DOHH2 (cell line): Measurements from ENCODE around the gene GAB2.

ENCODE experiments used
- H3F3A ChIP-seq: fragments of 200-600 bp; sonication (generic), shearing (Covaris generic); 2 replicates; pipeline ENCODE4 v1.6.0; 2016; ENCODE audit warnings: antibody characterized with exemption, mild to moderate bottlenecking; ENCODE audit not compliant: control insufficient read depth, insufficient read depth
- H3K27ac ChIP-seq: fragments of 200-600 bp; sonication (generic); 2 replicates; pipeline ENCODE4 v1.5.1; 2014; ENCODE audit warnings: low read depth, mild to moderate bottlenecking, low read length, moderate library complexity
- H3K27me3 ChIP-seq: fragments of 200-600 bp; sonication (generic); 2 replicates; pipeline ENCODE4 v1.6.1; 2014; ENCODE audit warnings: mild to moderate bottlenecking, low read length, mixed read lengths; ENCODE audit not compliant: control insufficient read depth
- H3K36me3 ChIP-seq: fragments of 200-600 bp; sonication (generic); 2 replicates; pipeline ENCODE4 v1.6.1; 2014; ENCODE audit warnings: mild to moderate bottlenecking, low read length, moderate library complexity, mixed read lengths; ENCODE audit not compliant: control insufficient read depth
- H3K4me1 ChIP-seq: fragments of 200-600 bp; sonication (generic); 2 replicates; pipeline ENCODE4 v1.6.1; 2014; ENCODE audit warnings: mild to moderate bottlenecking, low read length, mixed read lengths; ENCODE audit not compliant: control insufficient read depth
- H3K4me2 ChIP-seq: fragments of 200-600 bp; sonication (generic); 2 replicates; pipeline ENCODE4 v1.6.0; 2014; ENCODE audit warnings: mild to moderate bottlenecking, low read length, moderate library complexity
- H3K4me3 ChIP-seq: fragments of 200-600 bp; sonication (generic); 2 replicates; pipeline ENCODE4 v1.5.1; 2014; ENCODE audit warnings: mild to moderate bottlenecking, low read length, mixed read lengths
- H3K79me2 ChIP-seq: fragments of 200-600 bp; sonication (generic); 2 replicates; pipeline ENCODE4 v1.6.1; 2014; ENCODE audit warnings: mild to moderate bottlenecking, low read length, mixed read lengths; ENCODE audit not compliant: control insufficient read depth
- H3K9me2 ChIP-seq: fragments of 200-600 bp; sonication (generic); replicated peaks from 2 replicates; pipeline ENCODE4 v1.6.1; 2014; ENCODE audit warnings: mild to moderate bottlenecking, low read length, mixed read lengths; ENCODE audit not compliant: control insufficient read depth
- H3K9me3 ChIP-seq: fragments of 200-600 bp; sonication (generic); 2 replicates; pipeline ENCODE4 v1.6.1; 2014; ENCODE audit warnings: antibody characterized with exemption, low read length, mixed read lengths; ENCODE audit not compliant: control insufficient read depth, insufficient read depth
- H4K20me1 ChIP-seq: fragments of 200-600 bp; sonication (generic); 2 replicates; pipeline ENCODE4 v1.6.0; 2014; ENCODE audit warnings: low read depth, mild to moderate bottlenecking, antibody characterized with exemption, low read length, moderate library complexity; ENCODE audit not compliant: control insufficient read depth, insufficient read depth
- EZH2phosphoT487 ChIP-seq: fragments of 200-600 bp; sonication (generic); IDR thresholded peaks from 2 replicates; pipeline ENCODE4 v1.6.1; 2017; ENCODE audit warnings: borderline replicate concordance, mild to moderate bottlenecking, antibody characterized with exemption, low read length, moderate library complexity, mixed read lengths
- TF ChIP-seq, protein P1 (sequence below): fragments of 200-600 bp; sonication (generic); IDR thresholded peaks from one replicate; pipeline ENCODE4 v1.5.1; 2014; ENCODE audit warnings: antibody characterized with exemption, mild to moderate bottlenecking, low read depth, low read length; ENCODE audit not compliant: poor library complexity, severe bottlenecking

The GAB2 gene

DNA sequence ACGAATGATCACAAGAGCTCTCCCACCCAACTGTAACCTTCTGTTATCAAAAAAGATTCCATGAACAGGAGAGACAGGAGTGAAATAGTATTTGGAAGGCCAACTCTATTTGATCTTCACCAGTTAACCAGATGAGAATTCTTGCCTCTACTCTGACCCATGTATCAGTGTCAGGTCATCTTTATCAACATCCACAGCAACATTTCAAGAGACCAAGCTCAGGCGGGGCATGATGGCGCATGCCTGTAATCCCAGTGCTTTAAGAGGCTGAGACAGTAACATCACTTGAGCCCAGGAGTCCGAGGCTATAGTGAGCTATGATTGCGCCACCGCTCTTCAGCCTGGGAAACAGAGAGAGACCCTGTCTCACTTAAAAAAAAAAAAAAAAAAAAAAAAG is 62.3 kb downstream of the GAB2 start:
- Histone ChIP-seq H3F3A (0 out of 2 replicates have a peak, but pooled peaks cover 3% of the 10 kb centered on the region), H3K27ac (no peak overlapping the region), H3K9me2 (no peaks in the 10 kb centered on the region), H3K9me3 (no peaks in the 10 kb centered on the region), H3K27me3 (no peaks in the 10 kb centered on the region), H3K36me3 (no peaks in the 10 kb centered on the region), H3K4me2 (no peak overlapping the region), H4K20me1 (no peaks in the 10 kb centered on the region), H3K4me3 (no peak overlapping the region), H3K79me2 (no peaks in the 10 kb centered on the region), H3K4me1 (peaks cover 8% of the 10 kb centered on the region)
- no peak for TF ChIP-seq EZH2phosphoT487
- TF ChIP-seq, protein P1, sequence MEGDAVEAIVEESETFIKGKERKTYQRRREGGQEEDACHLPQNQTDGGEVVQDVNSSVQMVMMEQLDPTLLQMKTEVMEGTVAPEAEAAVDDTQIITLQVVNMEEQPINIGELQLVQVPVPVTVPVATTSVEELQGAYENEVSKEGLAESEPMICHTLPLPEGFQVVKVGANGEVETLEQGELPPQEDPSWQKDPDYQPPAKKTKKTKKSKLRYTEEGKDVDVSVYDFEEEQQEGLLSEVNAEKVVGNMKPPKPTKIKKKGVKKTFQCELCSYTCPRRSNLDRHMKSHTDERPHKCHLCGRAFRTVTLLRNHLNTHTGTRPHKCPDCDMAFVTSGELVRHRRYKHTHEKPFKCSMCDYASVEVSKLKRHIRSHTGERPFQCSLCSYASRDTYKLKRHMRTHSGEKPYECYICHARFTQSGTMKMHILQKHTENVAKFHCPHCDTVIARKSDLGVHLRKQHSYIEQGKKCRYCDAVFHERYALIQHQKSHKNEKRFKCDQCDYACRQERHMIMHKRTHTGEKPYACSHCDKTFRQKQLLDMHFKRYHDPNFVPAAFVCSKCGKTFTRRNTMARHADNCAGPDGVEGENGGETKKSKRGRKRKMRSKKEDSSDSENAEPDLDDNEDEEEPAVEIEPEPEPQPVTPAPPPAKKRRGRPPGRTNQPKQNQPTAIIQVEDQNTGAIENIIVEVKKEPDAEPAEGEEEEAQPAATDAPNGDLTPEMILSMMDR: no peak

DNA sequence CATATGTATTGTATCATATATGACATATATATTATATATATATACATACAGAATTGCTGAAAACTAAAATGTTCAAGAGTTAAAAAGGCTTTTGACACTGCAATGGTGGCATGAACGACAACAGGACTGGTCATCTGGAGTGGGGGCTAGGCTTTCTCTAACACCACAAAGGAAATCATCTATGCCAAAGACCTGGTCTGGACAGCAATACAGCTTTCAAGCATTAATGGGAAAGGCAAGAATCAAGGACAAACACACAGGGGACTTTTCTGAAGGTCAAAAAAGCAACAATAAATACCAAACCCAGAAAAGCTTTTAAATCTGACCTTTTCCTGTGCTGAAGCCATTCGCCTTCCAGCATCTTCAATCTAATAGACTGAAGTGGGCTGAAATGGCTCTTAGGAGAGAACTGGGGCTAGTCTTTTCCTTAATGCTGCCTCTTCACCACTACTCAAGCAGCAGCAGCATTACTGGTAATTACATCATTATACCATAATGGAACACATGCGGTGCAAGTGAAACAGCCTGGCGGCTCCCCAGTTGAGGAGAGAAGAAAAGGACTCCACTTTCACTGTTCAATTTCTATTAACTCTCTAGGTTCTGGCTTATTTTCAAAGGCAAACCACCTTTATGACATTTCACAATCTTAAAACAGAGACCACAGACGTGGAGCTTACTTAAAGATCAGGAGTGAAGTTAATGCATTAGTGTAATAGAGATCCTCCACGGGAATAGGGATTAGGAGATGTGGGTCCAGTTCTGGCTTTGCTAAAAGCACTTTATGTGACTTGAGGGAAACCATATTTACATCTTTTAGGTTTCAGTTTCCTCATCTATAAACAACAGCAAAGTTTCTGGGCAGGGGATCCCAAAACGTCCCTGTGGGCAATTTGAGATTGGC is 63.0 kb downstream of the GAB2 start:
- no peak overlapping the region for H3K4me2 ChIP-seq
- H3K4me3 ChIP-seq: no peak overlapping the region
- H3K4me1 ChIP-seq: peaks cover 14% of the 10 kb centered on the region
- 0 out of 2 replicates have a peak, but pooled peaks cover 3% of the 10 kb centered on the region for H3F3A ChIP-seq
- TF ChIP-seq, protein P1: no peak
- no peak for TF ChIP-seq EZH2phosphoT487
- H3K9me3 ChIP-seq: no peaks in the 10 kb centered on the region
- H3K36me3 ChIP-seq: no peaks in the 10 kb centered on the region
- H3K27ac ChIP-seq: no peak overlapping the region
- no peaks in the 10 kb centered on the region for H3K27me3 ChIP-seq
- H3K79me2 ChIP-seq: no peaks in the 10 kb centered on the region
- H3K9me2 ChIP-seq: no peaks in the 10 kb centered on the region
- no peaks in the 10 kb centered on the region for H4K20me1 ChIP-seq

DNA sequence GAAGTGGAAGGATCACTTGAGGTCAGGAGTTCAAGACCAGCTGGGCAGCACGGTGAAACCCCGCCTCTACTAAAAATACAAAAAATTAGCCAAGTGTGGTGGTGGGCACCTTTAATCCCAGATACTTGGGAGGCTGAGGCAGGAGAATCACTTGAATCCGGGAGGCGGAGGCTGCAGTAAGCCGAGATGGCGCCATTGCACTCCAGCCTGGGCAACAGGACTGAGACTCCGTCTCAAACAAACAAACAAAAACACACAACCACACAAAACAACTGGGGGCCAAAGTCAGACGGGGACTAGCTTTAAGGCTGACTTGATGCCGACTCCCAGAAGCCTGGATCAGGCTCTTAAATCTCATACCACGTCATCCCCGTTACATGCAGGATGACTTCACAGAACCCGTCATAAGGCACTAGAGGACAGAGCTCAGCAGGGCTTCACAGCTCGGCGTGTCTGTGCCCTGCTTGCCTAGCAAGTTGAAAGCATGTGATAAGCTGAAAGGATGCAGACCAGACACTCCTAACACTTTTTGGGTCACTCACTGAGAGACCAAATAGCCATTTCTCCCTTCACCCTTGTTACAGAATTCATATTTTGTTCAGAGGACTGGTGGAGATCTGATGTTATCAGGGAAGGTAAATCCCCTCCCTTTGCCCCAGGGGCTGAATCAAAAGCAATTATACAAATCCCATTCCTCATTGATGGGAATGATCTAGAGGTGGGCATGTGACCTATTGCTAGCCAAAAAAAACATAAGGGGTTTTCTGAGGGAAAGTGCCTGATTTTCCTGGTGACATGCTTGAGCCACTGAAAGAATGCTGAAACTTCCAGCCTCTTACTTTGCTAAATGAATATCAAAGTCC is 65.4 kb downstream of the GAB2 start:
- Histone ChIP-seq H3K27me3 (no peaks in the 10 kb centered on the region), H3K9me2 (no peaks in the 10 kb centered on the region), H4K20me1 (no peaks in the 10 kb centered on the region), H3K4me3 (no peak overlapping the region), H3K4me1 (peaks cover 18% of the 10 kb centered on the region), H3F3A (0 out of 2 replicates have a peak, but pooled peaks cover 3% of the 10 kb centered on the region), H3K9me3 (no peaks in the 10 kb centered on the region), H3K4me2 (no peak overlapping the region), H3K79me2 (no peaks in the 10 kb centered on the region), H3K36me3 (no peaks in the 10 kb centered on the region), H3K27ac (no peak overlapping the region)
- no peak for TF ChIP-seq EZH2phosphoT487
- TF ChIP-seq, protein P1: no peak
